Mesendoderm (in vitro differentiated cells): ENCODE results near the gene IARS1. TPM values are rescaled to one million over a fixed set of nuclear protein-coding genes. Genes with fewer than 3 reads are reported as not detected.

Experiments
- DNase-seq: peaks from one replicate; pipeline ENCODE4 v3.0.0; 2013
- H2AK5ac ChIP-seq: 2 replicates; pipeline ENCODE4 v1.6.1; 2013; ENCODE audit warnings: low read length, inconsistent platforms
- H2BK120ac ChIP-seq: 2 replicates; pipeline ENCODE4 v1.6.1; 2013; ENCODE audit warnings: low read depth, mild to moderate bottlenecking, low read length, moderate library complexity, mixed read lengths
- H2BK15ac ChIP-seq: replicated peaks from 2 replicates; pipeline ENCODE4 v1.6.1; 2013; ENCODE audit warnings: low read depth, mild to moderate bottlenecking, moderate library complexity
- H2BK5ac ChIP-seq: 2 replicates; pipeline ENCODE4 v1.6.1; 2013; ENCODE audit warnings: low read length, inconsistent platforms
- H3K18ac ChIP-seq: 2 replicates; pipeline ENCODE4 v1.6.1; 2013; ENCODE audit warnings: mild to moderate bottlenecking, low read length, mixed read lengths
- H3K23ac ChIP-seq: one replicate; pipeline ENCODE4 v1.6.1; 2013; ENCODE audit warnings: low read length
- H3K27ac ChIP-seq: 2 replicates; pipeline ENCODE4 v1.5.1; 2013; ENCODE audit warnings: low read depth, mild to moderate bottlenecking, inconsistent platforms, low read length, moderate library complexity
- H3K27me3 ChIP-seq: 2 replicates; pipeline ENCODE4 v1.6.1; 2013; ENCODE audit warnings: low read length, control low read depth, mild to moderate bottlenecking, inconsistent platforms; ENCODE audit not compliant: insufficient read depth, poor library complexity
- H3K36me3 ChIP-seq: 2 replicates; pipeline ENCODE4 v1.6.1; 2013; ENCODE audit warnings: low read length, inconsistent platforms; ENCODE audit not compliant: control insufficient read depth, insufficient read depth
- H3K4ac ChIP-seq: one replicate; pipeline ENCODE4 v1.6.1; 2013; ENCODE audit warnings: low read depth, mild to moderate bottlenecking, low read length, moderate library complexity
- H3K4me1 ChIP-seq: 2 replicates; pipeline ENCODE4 v1.6.1; 2013; ENCODE audit warnings: low read depth, low read length, inconsistent platforms; ENCODE audit not compliant: control insufficient read depth
- H3K4me2 ChIP-seq: 2 replicates; pipeline ENCODE4 v1.6.1; 2013; ENCODE audit warnings: low read length
- H3K4me3 ChIP-seq: 2 replicates; pipeline ENCODE4 v1.5.1; 2013; ENCODE audit warnings: mild to moderate bottlenecking, low read length
- H3K56ac ChIP-seq: one replicate; pipeline ENCODE4 v1.6.1; 2013; ENCODE audit warnings: low read length
- H3K79me1 ChIP-seq: 2 replicates; pipeline ENCODE4 v1.6.1; 2013; ENCODE audit warnings: low read length, inconsistent platforms
- H3K79me2 ChIP-seq: 2 replicates; pipeline ENCODE4 v1.6.1; 2013; ENCODE audit warnings: mild to moderate bottlenecking, low read length; ENCODE audit not compliant: control insufficient read depth, insufficient read depth
- H3K9ac ChIP-seq: 2 replicates; pipeline ENCODE4 v1.6.1; 2013; ENCODE audit warnings: low read length, inconsistent platforms
- H4K5ac ChIP-seq: one replicate; pipeline ENCODE4 v1.6.1; 2013; ENCODE audit warnings: low read length
- H4K8ac ChIP-seq: one replicate; pipeline ENCODE4 v1.6.1; 2013; ENCODE audit warnings: low read depth, mild to moderate bottlenecking, control low read depth, low read length, moderate library complexity
- WGBS: extraction: QIAGEN DNeasy Blood & Tissue Kit; methylation state at CpG from one replicate; pipeline ENCODE4 v1.1.7; 2013; ENCODE audit warnings: low lambda C conversion rate, missing lambda C conversion rate; ENCODE audit not compliant: insufficient coverage; ENCODE audit errors: extremely low coverage; 5-methylcytosine and 5-hydroxymethylcytosine counted together
- polyA plus RNA-seq, 2 experiments: library from polyadenylated mRNA; stranded (reverse); fragments of 200-250 nt; gene quantifications; one replicate each; pipeline ENCODE4 v1.2.3, GENCODE V29; 2013

Gene IARS1
- polyA plus RNA-seq (2013, experiment 1 of 2) = 147 TPM
- polyA plus RNA-seq (2013, experiment 2 of 2) = 141 TPM

GRCh38 chr9:92293452-92294296 is at the start of gene IARS1:
TSS of gene IARS1 (minus strand) at chr9:92293697. CDS start at chr9:92289419, 4,278 bp downstream.
- Histone ChIP-seq H3K79me1 (no peaks in the 10 kb centered on the region), H3K18ac (peak within 1 kb of the TSS; percentile 83), H2AK5ac (no peak within 1 kb of the TSS), H3K36me3 (peaks cover 2% of the 10 kb centered on the region), H3K9ac (peak within 1 kb of the TSS; percentile 82), H2BK120ac (no peak within 1 kb of the TSS), H3K23ac (no peak within 1 kb of the TSS), H3K27ac (peak within 1 kb of the TSS; percentile 51), H2BK5ac (peak within 1 kb of the TSS; percentile 17), H3K56ac (peak within 1 kb of the TSS; percentile 93), H3K79me2 (peaks cover 32% of the 10 kb centered on the region), H3K4me3 (peak within 1 kb of the TSS; percentile 75), H3K4me2 (peak within 1 kb of the TSS; percentile 82), H4K8ac (no peak within 1 kb of the TSS), H2BK15ac (no peak within 1 kb of the TSS), H3K4me1 (peaks cover 5% of the 10 kb centered on the region), H3K4ac (peak within 1 kb of the TSS; percentile 92), H3K27me3 (no peaks in the 10 kb centered on the region), H4K5ac (no peak within 1 kb of the TSS)
- peak; percentile 99 for DNase-seq
- no CpG with 5 or more reads among the region's 63 CpGs for WGBS

GRCh38 chr9:92342825-92343488 is 49.5 kb upstream of the IARS1 start:
- no peaks in the 10 kb centered on the region for H3K79me1 ChIP-seq
- no peak overlapping the region for H2BK5ac ChIP-seq

GRCh38 chr9:92341578-92341977 is 48.1 kb upstream of the IARS1 start:
- Histone ChIP-seq H2BK120ac (no peak overlapping the region), H3K18ac (no peak overlapping the region), H3K4me3 (no peak overlapping the region), H4K8ac (no peak overlapping the region), H3K4me1 (no peaks in the 10 kb centered on the region), H2AK5ac (no peak overlapping the region), H3K4me2 (no peak overlapping the region), H3K36me3 (peaks cover 7% of the 10 kb centered on the region), H3K79me1 (no peaks in the 10 kb centered on the region), H2BK5ac (no peak overlapping the region), H4K5ac (no peak overlapping the region), H3K27me3 (no peaks in the 10 kb centered on the region), H3K9ac (no peak overlapping the region), H3K23ac (no peak overlapping the region), H3K79me2 (no peaks in the 10 kb centered on the region), H3K56ac (no peak overlapping the region), H3K4ac (no peak overlapping the region), H3K27ac (no peak overlapping the region), H2BK15ac (no peak overlapping the region)
- no peak for DNase-seq
- no CpG with 5 or more reads among the region's 1 CpG for WGBS

More at GRCh38 chr9:92342825-92343488, 49.5 kb upstream of the IARS1 start:
- H3K56ac ChIP-seq = no peak overlapping the region
- peaks cover 5% of the 10 kb centered on the region for H3K36me3 ChIP-seq
- no peaks in the 10 kb centered on the region for H3K27me3 ChIP-seq
- no peak overlapping the region for H3K18ac ChIP-seq
- no peak overlapping the region for H3K4me3 ChIP-seq
- H3K4me2 ChIP-seq = no peak overlapping the region
- no peak overlapping the region for H3K9ac ChIP-seq
- no peak overlapping the region for H2BK15ac ChIP-seq
- no peak overlapping the region for H2AK5ac ChIP-seq
- H3K27ac ChIP-seq = no peak overlapping the region
- H3K4ac ChIP-seq = no peak overlapping the region
- H2BK120ac ChIP-seq = no peak overlapping the region
- no CpG with 5 or more reads among the region's 1 CpG for WGBS
- DNase-seq = no peak
- H4K8ac ChIP-seq = no peak overlapping the region
- no peaks in the 10 kb centered on the region for H3K4me1 ChIP-seq
- no peak overlapping the region for H3K23ac ChIP-seq
- H4K5ac ChIP-seq = no peak overlapping the region
- H3K79me2 ChIP-seq = no peaks in the 10 kb centered on the region

GRCh38 chr9:92333282-92333634 is 39.8 kb upstream of the IARS1 start:
- Histone ChIP-seq H2AK5ac (no peak overlapping the region), H3K79me2 (no peaks in the 10 kb centered on the region), H2BK15ac (no peak overlapping the region), H3K4me3 (no peak overlapping the region), H3K4me2 (no peak overlapping the region), H4K8ac (no peak overlapping the region), H3K27ac (no peak overlapping the region), H3K36me3 (peaks cover 2% of the 10 kb centered on the region), H3K79me1 (no peaks in the 10 kb centered on the region), H3K4ac (no peak overlapping the region), H3K18ac (no peak overlapping the region), H3K56ac (no peak overlapping the region), H2BK120ac (no peak overlapping the region), H3K23ac (no peak overlapping the region), H3K27me3 (no peaks in the 10 kb centered on the region), H3K9ac (no peak overlapping the region), H3K4me1 (no peaks in the 10 kb centered on the region), H4K5ac (no peak overlapping the region), H2BK5ac (no peak overlapping the region)
- WGBS = no CpG with 5 or more reads among the region's 2 CpGs
- no peak for DNase-seq

GRCh38 chr9:92332577-92333281 is 39.2 kb upstream of the IARS1 start:
- Histone ChIP-seq H3K56ac (no peak overlapping the region), H3K4ac (no peak overlapping the region), H3K36me3 (peaks cover 2% of the 10 kb centered on the region), H3K27ac (no peak overlapping the region), H4K5ac (no peak overlapping the region), H2AK5ac (no peak overlapping the region), H3K4me1 (no peaks in the 10 kb centered on the region), H3K4me3 (no peak overlapping the region), H3K18ac (no peak overlapping the region), H4K8ac (no peak overlapping the region), H2BK15ac (no peak overlapping the region), H2BK120ac (no peak overlapping the region), H3K4me2 (no peak overlapping the region), H3K23ac (no peak overlapping the region), H3K79me2 (no peaks in the 10 kb centered on the region), H2BK5ac (no peak overlapping the region), H3K79me1 (no peaks in the 10 kb centered on the region), H3K9ac (no peak overlapping the region), H3K27me3 (no peaks in the 10 kb centered on the region)
- WGBS = no CpG with 5 or more reads among the region's 3 CpGs
- DNase-seq = no peak
